GM18868 (cell line): Measurements from ENCODE around the gene IQCN.

ENCODE experiments used
- ATAC-seq: cut with Tn5 transposase; IDR thresholded peaks from one replicate; pipeline ENCODE4 v1.9.1; 2021; ENCODE audit warnings: mild to moderate bottlenecking, moderate library complexity; ENCODE audit not compliant: unreplicated experiment

IQCN gene

GRCh38 chr19:18274219-18274780 lies at the start of gene IQCN:
IQCN (minus strand) TSS chr19:18274452; CDS start chr19:18269478, 4,974 bp downstream.
- ATAC-seq: no peak

DNA sequence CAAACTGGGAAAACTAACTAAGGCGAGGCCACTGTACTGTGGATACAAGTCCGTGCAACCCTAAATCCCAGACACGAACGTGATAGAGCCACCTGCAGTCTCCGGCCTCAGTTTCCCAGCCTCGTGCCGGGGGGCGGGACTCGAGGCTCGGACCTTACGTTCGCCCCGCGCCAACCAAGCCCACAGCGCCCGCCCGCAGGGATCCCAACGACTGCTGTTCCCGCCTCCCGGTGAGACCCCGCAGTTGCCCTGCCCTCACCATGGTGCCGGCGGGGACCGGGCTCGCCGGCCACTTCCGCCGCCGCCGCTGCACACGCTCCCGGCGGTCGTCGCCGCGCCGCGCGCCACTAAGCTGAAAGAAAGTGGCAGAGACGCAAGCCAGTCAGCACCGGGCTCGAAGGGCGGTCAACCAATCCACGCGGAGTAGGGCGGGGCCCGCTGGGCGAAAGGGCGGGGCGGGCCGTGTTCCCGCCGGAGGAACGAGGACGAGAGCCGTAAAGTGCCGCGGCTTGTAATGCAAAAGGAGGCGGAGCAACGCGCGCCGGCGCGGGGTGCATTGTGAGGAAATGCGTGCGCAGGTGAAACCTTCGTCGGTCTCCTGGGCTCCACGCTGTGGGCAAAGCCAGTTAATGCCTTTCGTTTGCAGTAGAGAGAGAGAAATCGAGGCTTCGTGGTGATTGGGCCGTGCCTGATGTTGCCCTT lies 48.7 kb upstream of the IQCN start, which contains the start of gene LSM4:
LSM4 (minus strand) TSS at position 318 of the 702 bp plus-strand sequence; CDS start at position 262, 56 bp downstream.
- peak; percentile 91 for ATAC-seq

- no peak for ATAC-seq
These were observed 48.1 kb upstream of the IQCN start for GRCh38 chr19:18322318-18322758.

GRCh38 chr19:18321734-18322102 lies 47.5 kb upstream of the IQCN start:
- ATAC-seq: no peak

DNA sequence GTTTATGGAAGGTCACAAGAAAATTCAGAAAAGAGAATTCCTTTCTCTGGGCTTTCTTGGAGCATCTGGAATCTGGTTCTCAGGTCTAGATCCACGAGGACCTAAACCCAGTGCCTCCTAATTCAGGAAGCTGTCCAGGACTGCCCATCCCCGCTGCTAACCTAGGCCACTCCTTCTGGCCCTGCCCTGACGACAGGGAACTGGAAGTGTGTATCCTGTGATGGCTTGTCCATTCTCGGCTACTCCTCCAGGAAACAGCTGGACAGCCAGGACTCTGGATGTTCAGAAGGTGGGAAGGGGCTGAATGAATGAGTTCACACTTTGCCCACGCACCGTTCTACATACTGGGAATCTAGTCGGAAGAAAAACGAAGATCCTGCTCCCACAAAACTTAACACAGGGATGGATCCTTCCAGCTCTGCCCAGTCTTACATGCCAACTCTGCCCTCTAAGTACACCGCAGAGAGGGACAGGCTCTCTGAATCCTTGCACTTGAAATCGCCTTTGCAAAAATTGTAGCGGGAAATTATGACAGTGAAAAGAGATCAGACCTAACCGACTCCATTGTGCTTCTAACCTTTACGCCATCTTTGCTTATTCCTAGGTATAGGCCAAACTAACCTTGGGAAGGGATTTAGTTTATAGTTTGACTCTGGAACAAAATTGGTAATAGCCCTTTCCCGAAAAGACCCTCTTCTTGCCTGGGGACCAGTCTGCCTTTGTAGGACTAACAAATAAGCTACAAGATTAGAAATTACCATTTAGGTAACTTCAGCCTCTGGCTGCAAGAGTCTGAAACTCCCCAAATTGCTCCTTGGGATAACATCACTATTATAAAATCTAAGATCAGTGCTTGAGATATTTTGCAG lies 46.8 kb upstream of the IQCN start:
- no peak for ATAC-seq

DNA sequence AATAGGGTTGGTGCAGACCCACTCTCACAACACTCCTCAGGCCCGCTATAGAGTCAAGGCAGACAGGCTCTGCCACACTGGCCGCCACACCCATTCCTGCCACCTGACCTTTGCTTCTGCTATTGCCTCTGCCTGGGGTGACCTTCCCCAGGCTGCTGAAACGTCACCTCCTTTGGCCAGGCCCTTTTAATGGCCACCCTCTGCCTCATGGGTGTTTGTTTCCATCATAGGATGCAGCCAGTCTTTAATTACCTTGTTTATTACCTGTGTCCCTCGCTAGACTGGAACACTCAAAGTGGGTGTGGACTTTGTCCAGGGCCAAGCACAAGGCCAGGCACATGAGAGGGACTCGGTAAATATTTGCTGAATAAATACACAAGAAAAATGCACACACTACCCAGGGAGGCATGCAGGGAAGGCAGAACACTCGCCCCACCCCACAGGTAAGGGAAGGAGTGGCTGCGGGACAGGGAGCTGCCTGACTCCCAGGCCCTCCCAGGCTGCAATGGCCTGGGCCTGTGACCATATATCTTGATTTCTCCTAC lies 45.4 kb upstream of the IQCN start:
- ATAC-seq: no peak

DNA sequence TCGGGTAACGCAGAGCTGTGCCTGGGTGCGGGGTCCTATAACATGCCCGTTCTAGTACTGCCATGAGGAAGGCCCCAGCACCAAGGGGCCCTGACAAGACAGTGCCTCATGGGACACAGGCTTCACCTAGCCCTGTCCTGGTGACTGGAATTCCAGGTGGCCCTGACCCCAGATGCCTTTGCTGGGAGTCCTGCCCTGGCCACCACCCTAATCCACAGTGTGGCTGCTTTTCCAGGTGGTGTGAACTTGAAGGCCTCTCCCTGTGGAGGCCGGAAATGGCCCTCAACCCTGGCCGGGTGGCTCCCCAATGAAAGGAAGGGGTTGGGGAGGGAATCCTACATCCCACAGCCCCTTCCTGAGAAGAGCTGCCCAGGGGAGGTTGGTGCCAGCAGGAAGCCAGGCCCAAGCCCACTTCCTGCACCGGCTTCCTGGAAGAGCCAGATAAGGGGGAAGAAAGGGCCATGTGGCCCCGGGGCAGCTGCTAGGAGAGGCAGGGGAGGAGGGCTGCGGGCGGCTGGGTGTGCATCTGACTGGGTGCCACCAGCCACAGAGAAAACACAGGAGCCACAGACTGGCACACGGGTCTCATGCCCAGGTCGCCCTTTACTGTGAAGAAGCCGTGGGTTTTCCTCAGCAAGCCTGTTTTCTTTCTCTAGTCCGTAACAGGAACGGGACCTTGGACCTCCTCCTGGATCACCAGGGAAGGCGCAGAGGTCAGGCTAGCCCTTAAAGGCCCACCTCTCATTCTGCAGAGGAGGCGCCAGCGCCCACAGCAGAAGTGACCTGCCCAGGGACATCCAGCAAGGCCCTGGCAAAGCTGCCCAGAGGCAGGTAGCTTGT lies 43.9 kb upstream of the IQCN start:
- ATAC-seq: no peak

GRCh38 chr19:18313398-18313797 lies 39.1 kb upstream of the IQCN start:
- no peak for ATAC-seq

- no peak for ATAC-seq
These were observed 37.9 kb upstream of the IQCN start for GRCh38 chr19:18312092-18312534.

GRCh38 chr19:18311502-18312091 lies 37.3 kb upstream of the IQCN start:
- no peak for ATAC-seq

- ATAC-seq: no peak
These were observed 36.7 kb upstream of the IQCN start for GRCh38 chr19:18310966-18311365.

DNA sequence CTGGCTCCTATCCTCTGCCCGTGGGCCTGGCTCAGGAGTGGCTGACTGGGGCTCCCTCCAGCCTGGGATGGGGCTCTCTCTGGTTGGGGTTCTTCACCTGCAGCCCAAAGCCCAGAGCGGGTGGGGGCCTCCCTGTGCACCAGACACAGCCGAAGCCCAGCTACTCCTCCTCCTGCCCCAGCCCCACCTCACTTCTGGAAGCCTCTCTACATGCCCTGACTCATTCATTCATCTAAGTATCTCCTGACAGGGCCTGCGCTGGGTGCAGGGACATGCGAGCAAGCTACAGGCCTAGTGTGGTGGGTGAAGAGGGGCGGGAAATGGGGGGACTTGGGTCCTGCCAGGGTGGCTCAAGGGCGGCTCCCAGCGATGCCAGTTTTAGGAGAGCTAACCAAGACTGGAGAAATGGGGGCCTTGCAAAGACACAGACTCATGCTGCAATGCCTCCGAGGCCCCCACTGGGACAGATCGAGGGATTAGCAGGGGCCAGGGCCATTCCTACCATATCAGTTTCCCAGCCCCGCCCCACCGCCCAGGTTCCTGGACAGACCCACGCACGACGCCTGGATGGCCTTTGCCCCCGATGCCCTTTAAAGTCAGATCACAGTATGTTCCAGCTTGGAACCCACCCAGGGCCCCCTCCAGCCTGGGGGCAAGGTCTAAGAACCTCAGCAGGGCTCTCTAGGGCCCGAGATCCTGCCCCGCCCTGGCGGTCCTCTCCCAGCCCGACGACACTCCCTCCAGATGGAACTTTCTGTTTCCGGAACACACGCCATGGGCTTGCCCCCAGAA lies 36.1 kb upstream of the IQCN start:
- ATAC-seq: no peak

DNA sequence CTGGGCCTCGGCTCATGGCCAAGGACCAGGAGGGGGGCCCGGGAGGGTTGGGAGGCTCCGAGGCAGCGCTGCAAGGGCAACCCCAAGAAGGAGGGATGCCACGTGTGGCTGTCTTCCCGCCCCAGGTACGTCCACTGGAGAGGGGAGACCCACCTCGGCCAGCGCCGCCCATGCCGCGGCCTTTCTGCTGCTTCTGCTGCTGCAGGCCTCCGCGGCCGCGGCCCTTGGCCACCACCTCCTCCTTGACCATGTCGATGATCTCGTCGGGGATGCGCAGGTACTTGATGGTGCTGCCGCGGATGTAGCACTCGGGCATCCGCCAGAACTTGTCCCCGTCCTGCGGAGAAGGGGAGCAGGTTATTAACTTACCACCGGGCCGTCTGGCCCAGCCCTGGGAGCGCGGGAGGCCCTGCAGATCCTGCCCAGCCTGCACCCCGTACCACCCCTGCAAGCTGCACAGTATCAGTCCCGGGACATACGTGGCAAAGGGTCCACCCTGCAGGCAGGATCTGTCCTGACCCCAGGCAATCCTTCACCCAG lies 35.3 kb upstream of the IQCN start:
- no peak for ATAC-seq

GRCh38 chr19:18308948-18309325 lies 34.7 kb upstream of the IQCN start:
- ATAC-seq: no peak

DNA sequence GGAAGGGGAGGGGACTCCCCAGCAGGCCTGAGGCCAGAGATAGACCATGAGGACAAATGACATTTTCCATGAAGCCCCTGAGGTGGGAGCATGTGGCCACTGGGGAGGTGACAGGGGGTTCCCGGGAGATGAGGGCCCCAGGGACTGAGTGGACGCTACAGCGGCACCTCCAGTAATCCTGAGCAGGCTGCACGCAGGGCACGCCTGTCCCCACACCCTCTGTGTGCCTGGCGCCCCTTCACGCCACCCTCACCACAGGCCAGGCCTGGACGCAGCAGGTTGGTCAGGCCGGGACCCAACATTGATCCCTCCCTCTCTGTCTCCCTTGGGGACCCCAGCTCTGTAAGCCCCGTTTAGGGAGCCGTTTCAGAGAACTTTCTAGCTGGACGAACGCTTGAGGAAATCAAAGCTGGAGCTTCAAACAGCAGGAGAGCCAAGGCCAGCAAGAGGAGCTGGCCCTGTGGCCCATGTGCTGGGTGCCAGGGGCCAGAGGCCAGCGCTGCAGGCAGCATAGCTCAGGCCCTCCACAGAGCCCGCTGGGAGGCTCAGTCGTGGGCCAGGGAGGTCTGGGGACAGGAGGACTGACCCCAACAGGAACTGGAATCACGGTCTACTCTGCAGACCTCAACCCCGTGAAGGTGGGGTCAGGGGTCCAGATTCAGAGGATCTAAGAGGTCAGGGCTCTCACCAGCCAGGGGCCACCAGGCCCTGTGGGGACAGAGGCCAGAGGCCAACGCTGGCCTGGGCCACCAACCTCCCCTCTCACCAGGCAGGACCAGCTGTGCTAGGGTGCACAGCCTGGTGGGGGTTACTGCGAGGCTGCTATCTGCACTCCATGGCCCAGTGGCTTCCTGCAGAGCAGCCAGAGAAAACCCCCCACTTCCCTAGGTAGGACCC lies 34.0 kb upstream of the IQCN start:
- no peak for ATAC-seq

GRCh38 chr19:18307271-18307681 lies 33.0 kb upstream of the IQCN start:
- ATAC-seq: no peak

DNA sequence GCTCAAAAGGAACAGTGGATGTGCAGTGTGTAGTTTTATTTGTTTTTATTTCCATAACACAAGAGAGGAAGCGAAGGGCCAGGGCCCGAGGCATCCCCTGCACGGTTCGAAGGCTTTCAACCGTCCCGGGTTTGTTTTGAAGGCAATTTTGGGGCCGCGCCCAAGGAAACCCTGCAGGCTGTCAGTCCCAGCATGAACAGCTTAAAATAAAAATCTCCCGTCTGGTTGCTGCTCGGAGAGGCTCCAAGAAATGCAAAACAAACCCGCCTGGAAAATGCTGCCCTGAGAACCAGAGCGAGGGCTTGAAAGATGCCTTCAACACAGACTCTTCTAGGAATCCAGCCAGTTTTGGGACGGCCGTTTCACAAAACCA lies 32.6 kb upstream of the IQCN start:
- ATAC-seq: no peak
